GM12878 (cell line): ENCODE results near the gene SERPINB6. TPM values are rescaled to one million over a fixed set of nuclear protein-coding genes. Genes with fewer than 3 reads are reported as not detected.

Source experiments
- ATAC-seq: fragments of 200-7000 bp; cut with Tn5 transposase; 3 replicates; pipeline ENCODE4 v1.9.1; 2020; ENCODE audit warnings: mild to moderate bottlenecking, moderate library complexity
- BruUV-seq: library from RNA; stranded (reverse); fragments of 400-500 nt; replicated peaks from 2 replicates; lab custom pipeline; 2021; lab: Mats Ljungman, UMichigan
- CTCF ChIA-PET: fragments of 300-600 bp; sonication (Branson Sonifier 250); formaldehyde crosslinking; extraction: SDS; loops from one replicate; lab custom pipeline; 2021; ENCODE audit warnings: inconsistent platforms; lab: Yijun Ruan, JAX
- POLR2A ChIA-PET: fragments of 350-600 bp; formaldehyde crosslinking; extraction: SDS; loops from one replicate; lab custom pipeline; 2021; ENCODE audit warnings: inconsistent platforms; lab: Charles Lee
- RAD21 ChIA-PET: fragments of 300-600 bp; sonication (Branson Sonifier 250); formaldehyde crosslinking; loops from one replicate; lab custom pipeline; 2023; ENCODE audit warnings: antibody characterized with exemption; ENCODE audit not compliant: unreplicated experiment; lab: Charles Lee
- SMC1A ChIA-PET: fragments of 300-600 bp; sonication (Branson Sonifier 250); formaldehyde crosslinking; loops from one replicate; lab custom pipeline; 2023; ENCODE audit not compliant: unreplicated experiment, uncharacterized antibody; lab: Charles Lee
- DNase-seq: peaks from one replicate; pipeline ENCODE4 v3.0.0-alpha.2; 2011; ENCODE audit warnings: low read depth, low spot score
- FAIRE-seq: peaks from 3 replicates; lab custom pipeline; 2011; peaks lifted over from hg19 to GRCh38; lab: Jason Lieb, UNC
- H2AFZ ChIP-seq: 2 replicates; pipeline ENCODE4 v1.6.0; 2011; ENCODE audit warnings: low read depth, low read length, control low read depth; ENCODE audit not compliant: control insufficient read depth
- H3K27ac ChIP-seq: 2 replicates; pipeline ENCODE4 v1.5.1; 2011; ENCODE audit warnings: control low read depth; ENCODE audit not compliant: control insufficient read depth, insufficient read depth
- H3K27me3 ChIP-seq, 2 experiments: replicated peaks in 1 of 2; 2 replicates each; pipeline versions ENCODE4 v1.6.0 to v1.6.1; 2011; ENCODE audit warnings: low read length in 1 of 2; ENCODE audit not compliant: control insufficient read depth in 2 of 2, insufficient read depth in 2 of 2
- H3K36me3 ChIP-seq, 2 experiments: 2 replicates each; pipeline ENCODE4 v1.5.1; 2011; ENCODE audit warnings: low read length in 1 of 2; ENCODE audit not compliant: control insufficient read depth in 2 of 2, insufficient read depth in 2 of 2
- H3K4me1 ChIP-seq: 2 replicates; pipeline ENCODE4 v1.6.1; 2011; ENCODE audit warnings: mild to moderate bottlenecking, low read length, moderate library complexity, mixed read lengths; ENCODE audit not compliant: control insufficient read depth, insufficient read depth
- H3K4me2 ChIP-seq: 2 replicates; pipeline ENCODE4 v1.6.0; 2011; ENCODE audit warnings: control low read depth; ENCODE audit not compliant: control insufficient read depth, insufficient read depth
- H3K4me3 ChIP-seq: fragments of 200-600 bp; sonication (generic); 2 replicates; pipeline ENCODE4 v1.5.1; 2016
- H3K79me2 ChIP-seq: 2 replicates; pipeline ENCODE4 v1.6.0; 2011; ENCODE audit warnings: low read length; ENCODE audit not compliant: control insufficient read depth, insufficient read depth
- H3K9ac ChIP-seq: 2 replicates; pipeline ENCODE4 v1.8.0; 2011; ENCODE audit warnings: low read length, control low read depth, mixed read lengths; ENCODE audit not compliant: control insufficient read depth, insufficient read depth
- H3K9me3 ChIP-seq: replicated peaks from 3 replicates; pipeline ENCODE4 v1.5.1; 2011; ENCODE audit warnings: mild to moderate bottlenecking, low read length; ENCODE audit not compliant: control insufficient read depth, insufficient read depth
- H4K20me1 ChIP-seq: 2 replicates; pipeline ENCODE4 v1.6.0; 2011; ENCODE audit not compliant: control insufficient read depth, insufficient read depth
- CTCF ChIP-seq, 3 experiments: IDR thresholded peaks in 2 of 3; conservative IDR thresholded peaks in 1 of 3; 2 replicates each; pipeline ENCODE4 v1.5.1; 2011; ENCODE audit warnings: low read depth in 3 of 3, low read length in 3 of 3, mild to moderate bottlenecking in 3 of 3, control low read depth in 2 of 3, moderate library complexity in 2 of 3, inconsistent platforms in 1 of 3, mixed read lengths in 1 of 3; ENCODE audit not compliant: control insufficient read depth in 2 of 3, insufficient read depth in 1 of 3; ENCODE audit errors: extremely low read depth in 1 of 3
- STAT1 ChIP-seq: fragments of 450-650 bp; conservative IDR thresholded peaks from 2 replicates; pipeline ENCODE4 v1.6.1; 2014; ENCODE audit warnings: antibody characterized with exemption, mild to moderate bottlenecking
- WGBS: methylation state at CpG from one replicate; pipeline ENCODE4 v1.1.6; 2016; ENCODE audit warnings: low lambda C conversion rate; ENCODE audit not compliant: insufficient replicate concordance, insufficient coverage; ENCODE audit errors: missing lambda C conversion rate; 5-methylcytosine and 5-hydroxymethylcytosine counted together
- in situ Hi-C: fragments of 300-500 bp; cut with MboI; formaldehyde crosslinking; loops from 9 replicates; pipeline ENCODE4 v1.14.3; 2018; ENCODE audit warnings: mixed read lengths
- intact Hi-C: fragments of 100-400 bp; cut with micrococcal nuclease; formaldehyde crosslinking; loops from one replicate; pipeline ENCODE4 v1.14.2; 2022; ENCODE audit not compliant: unreplicated experiment
- polyA plus RNA-seq, 11 experiments: library from polyadenylated mRNA; depleted of rRNA in 4 of 11; unstranded in 6 of 11; stranded (reverse) in 5 of 11; fragments of >200 nt; fragmentation: Nextera tagmentation in 4 of 11; fragmentation: Illumina TruSeq in 1 of 11; extraction: Ambion mirVana in 4 of 11; extraction: Trizol in 1 of 11; gene quantifications; 1 replicate in 1 of 11; 2 replicates in 10 of 11; pipeline versions ENCODE4 v1.2.1 to v1.2.3, GENCODE V29; 2011 to 2016; ENCODE audit warnings: inconsistent platforms in 2 of 11, missing spikeins in 2 of 11, low read depth in 1 of 11
- total RNA-seq, 4 experiments: library from RNA; depleted of rRNA in 3 of 4; stranded (reverse); fragments of >200 nt in 3 of 4; fragmentation: Illumina TruSeq in 1 of 4; extraction: Trizol in 1 of 4; gene quantifications; 2 replicates each; pipeline versions ENCODE4 v1.2.1 to v1.2.3, GENCODE V29; 2013 to 2021

SERPINB6 gene
- total and polyA plus RNA-seq, 10 of the 15 experiments (the other 5 are each of a cell fraction or from before 2014, with no cell fraction given), result 0.37 to 2.2 (median 0.68) TPM; not detected in 1

- ChIA-PET CTCF (interaction anchor here (1.6 to 5.0 kb wide), 2 partner anchors 70 to 126 kb away, joined by 3 to 57 read pairs; no protein-coding TSS in a partner anchor), POLR2A (no interaction called here), SMC1A (interaction anchor here (1.1 to 6.4 kb wide), 3 partner anchors 14 to 160 kb away, joined by 3 to 54 read pairs (median 4); no protein-coding TSS in a partner anchor), RAD21 (no interaction called here)
- Histone ChIP-seq H3K9ac (no peak overlapping the region), H4K20me1 (no peaks in the 10 kb centered on the region), H3K79me2 (no peaks in the 10 kb centered on the region), H3K4me1 (no peaks in the 10 kb centered on the region), H3K4me3 (no peak overlapping the region), H3K27me3 (peaks cover 0 to 5% of the 10 kb centered on the region in 2 experiments; a peak in 1 of 4 replicates), H3K9me3 (no peaks in the 10 kb centered on the region; the same call in 2 of the 3 replicates), H2AFZ (no peak overlapping the region), H3K27ac (no peak overlapping the region), H3K4me2 (no peak overlapping the region), H3K36me3 (no peaks in the 10 kb centered on the region)
- WGBS, result 36% methylated on average over 4 of the region's 4 CpGs
- in situ Hi-C loops (loop anchor here (10.0 kb wide), 1 partner anchor 72 kb away; the partner anchor contains the start of gene SERPINB1), intact Hi-C loops (loop anchor here (5.0 kb wide), 1 partner anchor 125 kb away; no protein-coding TSS in a partner anchor)
- ATAC-seq (peak; percentile 71), FAIRE-seq (no peak), DNase-seq (no peak)
- TF ChIP-seq STAT1, result no peak
- 0 out of 6 replicates have a peak, but pooled peaks of 1 of the 3 experiments have one; percentile 16 for TF ChIP-seq CTCF (IDR thresholded peaks at IDR 0.05 in 2 of 3, conservative IDR thresholded peaks at IDR 0.05 in 1 of 3; ENCODE audit: control insufficient read depth in 2 of 3, extremely low read depth in 1 of 3, insufficient read depth in 1 of 3, low read depth in 3 of 3, low read length in 3 of 3)
- no TSS peak for BruUV-seq
These were observed 54.3 kb downstream of the SERPINB6 start for GRCh38 chr6:2917065-2917464.
